NB4 (cell line): ENCODE results near the gene OXTR.

Source experiments
- MYC ChIP-seq: IDR thresholded peaks from 2 replicates; pipeline ENCODE4 v1.6.1; 2011; ENCODE audit warnings: low read depth, low read length
- POLR2A ChIP-seq: IDR thresholded peaks from 2 replicates; pipeline ENCODE4 v1.6.1; 2011; ENCODE audit warnings: mild to moderate bottlenecking; ENCODE audit not compliant: insufficient read length; ENCODE audit errors: extremely low read depth
- TF ChIP-seq, protein P1 (sequence below): IDR thresholded peaks from one replicate; pipeline ENCODE4 v1.5.1; 2012; ENCODE audit warnings: low read depth, low read length
- TF ChIP-seq, protein P2 (sequence below): IDR thresholded peaks from 2 replicates; pipeline ENCODE4 v1.6.1; 2011; ENCODE audit warnings: low read depth, low read length

DNA sequence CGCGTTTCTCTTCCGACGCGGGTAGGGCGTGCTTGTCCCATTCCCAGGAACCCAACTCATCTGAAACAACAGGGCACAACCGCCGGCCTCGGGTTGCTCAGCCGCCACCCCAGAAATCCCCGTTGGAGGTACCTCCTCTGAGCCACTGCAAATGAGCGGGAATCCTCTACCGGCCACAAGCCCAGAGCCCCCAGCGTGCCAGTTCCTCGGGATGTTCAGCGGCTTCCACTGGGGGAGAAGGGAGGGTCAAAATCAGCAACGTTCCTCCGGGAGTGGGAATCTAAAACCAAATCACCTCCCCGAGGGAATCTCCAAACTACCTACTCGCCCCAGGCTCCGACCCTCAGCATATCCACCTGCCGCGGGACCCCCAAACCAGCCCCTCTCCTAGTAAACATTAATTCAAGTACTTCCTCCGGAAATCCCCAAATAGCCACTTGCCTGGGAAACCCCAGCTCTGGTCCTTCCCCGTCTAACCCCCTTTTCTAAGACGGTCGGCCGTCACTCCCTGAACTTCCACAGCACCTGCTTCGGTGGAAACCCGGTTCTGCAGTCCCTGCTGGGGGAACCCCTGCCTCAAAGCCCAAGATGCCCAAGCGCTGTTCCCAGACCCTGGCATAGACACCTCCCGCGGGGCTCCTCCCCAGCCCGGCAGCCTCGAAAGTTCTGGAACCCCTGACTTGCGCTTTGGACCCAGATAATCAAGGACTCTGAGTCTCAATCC lies 887 bp downstream of the OXTR start:
- TF ChIP-seq POLR2A (no peak), MYC (no peak)
- TF ChIP-seq, protein P1, sequence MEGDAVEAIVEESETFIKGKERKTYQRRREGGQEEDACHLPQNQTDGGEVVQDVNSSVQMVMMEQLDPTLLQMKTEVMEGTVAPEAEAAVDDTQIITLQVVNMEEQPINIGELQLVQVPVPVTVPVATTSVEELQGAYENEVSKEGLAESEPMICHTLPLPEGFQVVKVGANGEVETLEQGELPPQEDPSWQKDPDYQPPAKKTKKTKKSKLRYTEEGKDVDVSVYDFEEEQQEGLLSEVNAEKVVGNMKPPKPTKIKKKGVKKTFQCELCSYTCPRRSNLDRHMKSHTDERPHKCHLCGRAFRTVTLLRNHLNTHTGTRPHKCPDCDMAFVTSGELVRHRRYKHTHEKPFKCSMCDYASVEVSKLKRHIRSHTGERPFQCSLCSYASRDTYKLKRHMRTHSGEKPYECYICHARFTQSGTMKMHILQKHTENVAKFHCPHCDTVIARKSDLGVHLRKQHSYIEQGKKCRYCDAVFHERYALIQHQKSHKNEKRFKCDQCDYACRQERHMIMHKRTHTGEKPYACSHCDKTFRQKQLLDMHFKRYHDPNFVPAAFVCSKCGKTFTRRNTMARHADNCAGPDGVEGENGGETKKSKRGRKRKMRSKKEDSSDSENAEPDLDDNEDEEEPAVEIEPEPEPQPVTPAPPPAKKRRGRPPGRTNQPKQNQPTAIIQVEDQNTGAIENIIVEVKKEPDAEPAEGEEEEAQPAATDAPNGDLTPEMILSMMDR, result no peak
- TF ChIP-seq, protein P2, sequence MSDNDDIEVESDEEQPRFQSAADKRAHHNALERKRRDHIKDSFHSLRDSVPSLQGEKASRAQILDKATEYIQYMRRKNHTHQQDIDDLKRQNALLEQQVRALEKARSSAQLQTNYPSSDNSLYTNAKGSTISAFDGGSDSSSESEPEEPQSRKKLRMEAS, result no peak
